ENCODE measurements around the gene JARID2.

DNA sequence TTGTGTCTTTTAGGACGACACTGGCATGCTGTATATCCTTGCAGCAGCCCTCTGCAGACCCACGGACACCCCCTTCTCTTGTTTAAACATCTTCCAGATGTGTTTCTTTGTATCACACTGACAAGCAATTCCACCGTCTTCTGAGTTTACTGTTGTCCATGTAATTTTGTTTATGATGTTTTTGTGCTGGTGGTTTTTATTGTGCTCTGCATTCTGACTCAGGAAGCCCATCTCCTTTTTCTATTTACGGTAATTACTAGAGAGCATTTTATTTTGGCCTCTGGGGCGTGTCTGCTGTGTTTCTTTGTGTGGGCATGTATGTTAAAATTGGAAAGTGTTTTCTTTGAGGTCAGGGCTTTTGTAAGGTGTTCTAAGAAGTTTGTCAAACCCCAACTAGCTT is 111.9 kb downstream of the JARID2 start:
- TF ChIP-seq EZH2 (IDR thresholded peaks at IDR 0.05; ENCODE audit: insufficient read depth, low read length) = no peak
- TF ChIP-seq CTCF (IDR thresholded peaks at IDR 0.05; ENCODE audit: insufficient read depth, low read depth, low read length) = no peak
